ENCODE measurements around the gene SEC24C. TPM values are rescaled to one million over a fixed set of nuclear protein-coding genes. Genes with fewer than 3 reads are reported as not detected.

Gene SEC24C
- total RNA-seq, 1 donor from 2014 or later = 99.0 TPM

DNA sequence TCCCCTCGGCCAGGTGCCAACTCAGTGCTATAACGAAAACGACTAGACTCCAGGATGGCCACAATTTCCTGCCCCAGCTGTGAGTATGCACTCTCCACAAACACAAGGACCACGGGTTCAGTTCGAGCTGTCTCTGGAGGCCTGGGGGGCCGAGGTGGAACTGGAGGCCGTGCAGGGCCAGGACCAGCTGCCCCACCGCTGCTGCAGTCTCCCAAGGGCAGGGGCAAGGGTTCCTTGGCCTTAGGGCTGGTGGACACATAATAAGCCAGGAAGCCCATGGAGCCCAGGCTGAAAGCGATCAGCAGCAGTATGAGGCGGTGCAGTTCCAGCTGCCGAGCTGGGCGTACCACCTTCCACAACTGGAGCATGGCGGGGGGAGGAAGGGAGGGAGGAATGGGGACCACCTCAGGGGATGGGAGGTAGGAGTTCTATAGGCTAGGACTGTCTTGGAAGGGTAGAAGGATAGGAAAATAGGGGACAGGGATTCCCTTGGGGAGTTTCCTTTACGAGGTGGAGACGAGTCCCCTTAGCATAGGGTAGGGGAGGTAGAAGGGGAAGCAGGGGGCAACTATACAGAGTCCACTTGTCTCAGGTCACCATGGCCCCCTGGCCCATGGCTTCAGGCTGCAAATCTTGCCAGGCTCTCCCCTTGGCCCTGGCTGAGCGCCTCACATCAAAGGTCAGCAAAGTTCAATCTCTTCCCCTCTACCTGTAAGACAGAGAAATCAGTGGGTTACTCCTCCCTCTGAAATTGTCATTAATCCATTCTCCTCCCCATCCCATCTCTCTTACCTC lies 64.0 kb downstream of the SEC24C start:
- no peaks in the 10 kb centered on the region for H3K9me3 Mint-ChIP-seq (ENCODE audit: unreplicated experiment)
- peaks cover 44% of the 10 kb centered on the region for H4K20me1 ChIP-seq (ENCODE audit: insufficient read depth, low read length)
- no peaks in the 10 kb centered on the region for H3K27me3 Mint-ChIP-seq (ENCODE audit: low read depth, unreplicated experiment)
- no peak overlapping the region for H3K27ac Mint-ChIP-seq (ENCODE audit: unreplicated experiment)
- H2AFZ ChIP-seq (ENCODE audit: low read depth, low read length) = no peak overlapping the region
- no peak overlapping the region for H3K27ac ChIP-seq (ENCODE audit: low read depth, low read length)
- FAIRE-seq (no peak), DNase-seq (ENCODE audit: low read depth) (no peak)
- H3K27me3 ChIP-seq (ENCODE audit: insufficient read depth, low read length) = no peaks in the 10 kb centered on the region
- H3K9me3 ChIP-seq (ENCODE audit: insufficient read depth, low read depth, low read length) = no peaks in the 10 kb centered on the region
- peaks cover 19% of the 10 kb centered on the region for H3K4me1 Mint-ChIP-seq (ENCODE audit: low read depth, unreplicated experiment)
- H3K79me2 ChIP-seq (ENCODE audit: insufficient read depth, low read length) = peaks cover 17% of the 10 kb centered on the region
- no peak overlapping the region for H3K9ac ChIP-seq (ENCODE audit: low read length)
- TF ChIP-seq, protein P1, sequence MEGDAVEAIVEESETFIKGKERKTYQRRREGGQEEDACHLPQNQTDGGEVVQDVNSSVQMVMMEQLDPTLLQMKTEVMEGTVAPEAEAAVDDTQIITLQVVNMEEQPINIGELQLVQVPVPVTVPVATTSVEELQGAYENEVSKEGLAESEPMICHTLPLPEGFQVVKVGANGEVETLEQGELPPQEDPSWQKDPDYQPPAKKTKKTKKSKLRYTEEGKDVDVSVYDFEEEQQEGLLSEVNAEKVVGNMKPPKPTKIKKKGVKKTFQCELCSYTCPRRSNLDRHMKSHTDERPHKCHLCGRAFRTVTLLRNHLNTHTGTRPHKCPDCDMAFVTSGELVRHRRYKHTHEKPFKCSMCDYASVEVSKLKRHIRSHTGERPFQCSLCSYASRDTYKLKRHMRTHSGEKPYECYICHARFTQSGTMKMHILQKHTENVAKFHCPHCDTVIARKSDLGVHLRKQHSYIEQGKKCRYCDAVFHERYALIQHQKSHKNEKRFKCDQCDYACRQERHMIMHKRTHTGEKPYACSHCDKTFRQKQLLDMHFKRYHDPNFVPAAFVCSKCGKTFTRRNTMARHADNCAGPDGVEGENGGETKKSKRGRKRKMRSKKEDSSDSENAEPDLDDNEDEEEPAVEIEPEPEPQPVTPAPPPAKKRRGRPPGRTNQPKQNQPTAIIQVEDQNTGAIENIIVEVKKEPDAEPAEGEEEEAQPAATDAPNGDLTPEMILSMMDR (IDR thresholded peaks at IDR 0.05; ENCODE audit: insufficient read depth, low read depth, low read length) = no peak
- TF ChIP-seq EZH2 (IDR thresholded peaks at IDR 0.05; ENCODE audit: insufficient read depth, low read length) = no peak
- no peak overlapping the region for H3K4me3 Mint-ChIP-seq (ENCODE audit: unreplicated experiment)
- peaks cover 34% of the 10 kb centered on the region for H3K36me3 Mint-ChIP-seq (ENCODE audit: low read depth, unreplicated experiment)
- H3K4me3 ChIP-seq (ENCODE audit: insufficient read depth, low read depth, low read length) = no peak overlapping the region
- H3K36me3 ChIP-seq (ENCODE audit: insufficient read depth, low read length) = peaks cover 22% of the 10 kb centered on the region
- H3K4me1 ChIP-seq (ENCODE audit: insufficient read depth, low read length) = peaks cover 6% of the 10 kb centered on the region
- no peak overlapping the region for H3K4me2 ChIP-seq (ENCODE audit: low read length)

DNA sequence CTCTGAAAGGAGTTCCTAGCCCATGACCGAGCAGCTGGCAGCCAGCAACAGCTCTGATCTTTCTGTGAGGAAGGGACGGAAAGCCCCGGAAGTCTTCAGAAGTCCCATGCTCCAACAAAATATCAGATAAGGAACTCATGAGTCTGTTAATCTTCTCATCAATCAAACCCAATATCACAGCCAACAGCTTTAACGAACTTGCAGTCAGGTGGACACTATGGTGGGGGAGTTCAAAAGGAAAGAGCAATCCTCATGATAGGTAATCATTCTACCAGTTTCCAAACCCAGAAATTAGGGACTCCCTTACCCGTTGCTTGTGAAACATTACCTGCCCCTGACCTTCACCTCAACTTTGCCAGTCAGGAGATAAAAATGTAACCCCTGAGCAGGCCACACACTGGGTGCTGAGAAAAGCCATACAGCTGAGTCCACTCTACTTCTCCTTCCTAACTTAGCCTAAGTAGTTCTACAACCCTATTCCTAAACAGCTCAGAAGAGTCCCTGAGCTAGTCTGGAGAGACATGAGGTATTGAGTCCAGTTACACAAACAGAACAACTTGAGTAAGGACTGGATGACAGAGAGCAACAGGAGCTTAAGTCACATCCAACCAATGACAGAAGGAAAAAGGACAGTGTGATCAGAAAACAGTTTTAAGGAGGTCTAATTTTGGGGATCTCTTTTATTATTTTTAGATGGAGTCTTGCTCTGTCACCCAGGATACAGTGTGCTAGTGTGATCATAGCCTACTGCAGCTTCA lies 65.1 kb downstream of the SEC24C start:
- FAIRE-seq = no peak
- H2AFZ ChIP-seq (ENCODE audit: low read depth, low read length) = no peak overlapping the region
- no peak for DNase-seq (ENCODE audit: low read depth)

More for the DNA sequence above, 65.1 kb downstream of the SEC24C start:
- Histone ChIP-seq H3K4me1 (ENCODE audit: insufficient read depth, low read length) (peaks cover 6% of the 10 kb centered on the region), H3K27me3 (ENCODE audit: insufficient read depth, low read length) (no peaks in the 10 kb centered on the region), H3K27ac (ENCODE audit: low read depth, low read length) (no peak overlapping the region), H4K20me1 (ENCODE audit: insufficient read depth, low read length) (peaks cover 36% of the 10 kb centered on the region), H3K4me2 (ENCODE audit: low read length) (no peak overlapping the region), H3K9me3 (ENCODE audit: insufficient read depth, low read depth, low read length) (no peaks in the 10 kb centered on the region), H3K9ac (ENCODE audit: low read length) (no peak overlapping the region), H3K36me3 (ENCODE audit: insufficient read depth, low read length) (peaks cover 25% of the 10 kb centered on the region), H3K79me2 (ENCODE audit: insufficient read depth, low read length) (peaks cover 17% of the 10 kb centered on the region), H3K4me3 (ENCODE audit: insufficient read depth, low read depth, low read length) (no peak overlapping the region)
- Mint-ChIP-seq H3K4me3 (ENCODE audit: unreplicated experiment) (peak overlapping the region; percentile 86), H3K27ac (ENCODE audit: unreplicated experiment) (peak overlapping the region; percentile 12), H3K27me3 (ENCODE audit: low read depth, unreplicated experiment) (no peaks in the 10 kb centered on the region), H3K36me3 (ENCODE audit: low read depth, unreplicated experiment) (peaks cover 31% of the 10 kb centered on the region), H3K4me1 (ENCODE audit: low read depth, unreplicated experiment) (peaks cover 14% of the 10 kb centered on the region), H3K9me3 (ENCODE audit: unreplicated experiment) (no peaks in the 10 kb centered on the region)
- TF ChIP-seq, protein P1 (IDR thresholded peaks at IDR 0.05; ENCODE audit: insufficient read depth, low read depth, low read length) = no peak
- no peak for TF ChIP-seq EZH2 (IDR thresholded peaks at IDR 0.05; ENCODE audit: insufficient read depth, low read length)

Measured in astrocyte (in vitro differentiated cells and primary cell).